OCI-LY1 (cell line): ENCODE measurements around the gene GFI1.

Experiments
- CTCF ChIP-seq: fragments of 200-600 bp; sonication (generic), shearing (Covaris generic); IDR thresholded peaks from 2 replicates; pipeline ENCODE4 v1.5.1; 2017; ENCODE audit warnings: mild to moderate bottlenecking, antibody characterized with exemption, low read length, moderate library complexity, mixed read lengths
- EZH2 ChIP-seq: fragments of 200-600 bp; sonication (generic), shearing (Covaris generic); IDR thresholded peaks from 2 replicates; pipeline ENCODE4 v1.8.0; 2017; ENCODE audit warnings: borderline replicate concordance, mixed run types, mild to moderate bottlenecking, antibody characterized with exemption, low read length, moderate library complexity, mixed read lengths

- TF ChIP-seq CTCF: no peak
- no peak for TF ChIP-seq EZH2
Measured at GRCh38 chr1:92466683-92467352, 19.9 kb downstream of the GFI1 start.
